GM13976 (cell line): ENCODE measurements around the gene SLC4A2.

Experiments used
- DNase-seq: peaks from one replicate; pipeline ENCODE4 v3.0.0; 2012; ENCODE audit warnings: low spot score
- in situ Hi-C: fragments of 300-500 bp; cut with MboI; formaldehyde crosslinking; loops from one replicate; pipeline ENCODE4 v1.12.0; 2022; ENCODE audit warnings: low sequenced_read_pairs, mixed read lengths, inconsistent platforms; ENCODE audit not compliant: unreplicated experiment
- TF ChIP-seq, protein P1 (sequence below): IDR thresholded peaks from 2 replicates; pipeline ENCODE4 v1.5.1; 2012; ENCODE audit warnings: borderline replicate concordance, mild to moderate bottlenecking; ENCODE audit not compliant: insufficient read depth; ENCODE audit errors: extremely low read depth, missing control alignments, control extremely low read depth

The SLC4A2 gene

DNA sequence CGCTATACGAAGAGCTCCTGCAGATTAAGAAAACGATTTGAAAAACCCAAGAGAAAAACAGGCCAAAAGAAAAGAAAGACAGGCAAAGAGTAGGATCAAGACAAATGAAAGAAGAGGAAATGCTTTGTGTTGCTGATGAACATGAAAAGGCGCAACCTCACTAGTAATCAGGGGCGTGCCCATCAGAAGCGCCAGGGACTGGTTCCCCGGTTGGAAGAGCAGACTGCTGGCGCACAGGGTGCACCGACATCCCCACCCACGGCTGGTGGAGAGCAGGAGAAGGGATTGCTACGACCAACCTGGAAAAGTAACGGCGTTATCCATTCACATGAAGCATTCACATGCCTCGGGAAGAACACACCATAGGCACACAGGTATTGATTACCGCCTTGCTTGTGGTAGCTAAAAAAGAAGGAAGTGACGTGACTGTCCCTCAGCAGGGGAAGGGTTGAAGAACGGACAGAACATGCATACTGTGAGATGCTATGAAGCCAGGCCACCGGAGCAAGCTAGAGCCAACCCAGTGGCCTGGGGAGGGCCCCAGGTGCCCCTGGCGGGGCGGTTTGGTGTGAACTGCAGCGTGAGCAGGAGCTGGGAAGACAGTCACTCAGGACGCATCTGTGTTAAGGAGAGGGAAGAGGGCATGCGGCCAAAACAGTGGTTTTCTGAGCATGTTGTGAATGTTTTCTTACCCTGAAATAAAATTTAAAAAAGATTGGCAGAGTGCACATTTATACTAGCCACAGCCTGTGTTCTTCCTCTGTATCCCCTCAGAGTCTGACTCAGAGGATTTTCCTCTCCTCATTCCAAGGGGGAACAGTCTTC is 45.2 kb downstream of the SLC4A2 start:
- no peak for DNase-seq
- in situ Hi-C loops: no loop called here
- TF ChIP-seq, protein P1, sequence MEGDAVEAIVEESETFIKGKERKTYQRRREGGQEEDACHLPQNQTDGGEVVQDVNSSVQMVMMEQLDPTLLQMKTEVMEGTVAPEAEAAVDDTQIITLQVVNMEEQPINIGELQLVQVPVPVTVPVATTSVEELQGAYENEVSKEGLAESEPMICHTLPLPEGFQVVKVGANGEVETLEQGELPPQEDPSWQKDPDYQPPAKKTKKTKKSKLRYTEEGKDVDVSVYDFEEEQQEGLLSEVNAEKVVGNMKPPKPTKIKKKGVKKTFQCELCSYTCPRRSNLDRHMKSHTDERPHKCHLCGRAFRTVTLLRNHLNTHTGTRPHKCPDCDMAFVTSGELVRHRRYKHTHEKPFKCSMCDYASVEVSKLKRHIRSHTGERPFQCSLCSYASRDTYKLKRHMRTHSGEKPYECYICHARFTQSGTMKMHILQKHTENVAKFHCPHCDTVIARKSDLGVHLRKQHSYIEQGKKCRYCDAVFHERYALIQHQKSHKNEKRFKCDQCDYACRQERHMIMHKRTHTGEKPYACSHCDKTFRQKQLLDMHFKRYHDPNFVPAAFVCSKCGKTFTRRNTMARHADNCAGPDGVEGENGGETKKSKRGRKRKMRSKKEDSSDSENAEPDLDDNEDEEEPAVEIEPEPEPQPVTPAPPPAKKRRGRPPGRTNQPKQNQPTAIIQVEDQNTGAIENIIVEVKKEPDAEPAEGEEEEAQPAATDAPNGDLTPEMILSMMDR: no peak

DNA sequence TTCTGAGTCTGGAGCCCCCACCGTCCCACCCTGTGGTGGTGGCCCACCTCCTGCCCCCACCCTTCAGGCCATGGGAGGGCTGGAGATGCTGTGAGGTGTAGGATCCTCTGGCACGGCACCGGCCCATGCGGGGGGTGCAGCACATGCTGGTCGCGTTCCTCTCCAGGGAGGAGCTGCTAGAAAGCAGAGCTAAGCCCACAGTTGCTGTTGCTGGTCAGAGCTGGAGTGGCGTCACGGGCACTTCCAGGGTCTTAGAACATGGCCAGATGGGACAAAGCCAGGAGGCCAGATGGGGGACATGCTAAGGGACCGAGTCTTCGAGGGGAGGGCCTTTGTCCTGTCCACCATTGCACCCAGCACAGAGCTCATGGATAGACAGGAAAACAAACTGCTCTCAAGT is 48.5 kb downstream of the SLC4A2 start:
- TF ChIP-seq, protein P1: no peak
- in situ Hi-C loops: no loop called here
- no peak for DNase-seq

DNA sequence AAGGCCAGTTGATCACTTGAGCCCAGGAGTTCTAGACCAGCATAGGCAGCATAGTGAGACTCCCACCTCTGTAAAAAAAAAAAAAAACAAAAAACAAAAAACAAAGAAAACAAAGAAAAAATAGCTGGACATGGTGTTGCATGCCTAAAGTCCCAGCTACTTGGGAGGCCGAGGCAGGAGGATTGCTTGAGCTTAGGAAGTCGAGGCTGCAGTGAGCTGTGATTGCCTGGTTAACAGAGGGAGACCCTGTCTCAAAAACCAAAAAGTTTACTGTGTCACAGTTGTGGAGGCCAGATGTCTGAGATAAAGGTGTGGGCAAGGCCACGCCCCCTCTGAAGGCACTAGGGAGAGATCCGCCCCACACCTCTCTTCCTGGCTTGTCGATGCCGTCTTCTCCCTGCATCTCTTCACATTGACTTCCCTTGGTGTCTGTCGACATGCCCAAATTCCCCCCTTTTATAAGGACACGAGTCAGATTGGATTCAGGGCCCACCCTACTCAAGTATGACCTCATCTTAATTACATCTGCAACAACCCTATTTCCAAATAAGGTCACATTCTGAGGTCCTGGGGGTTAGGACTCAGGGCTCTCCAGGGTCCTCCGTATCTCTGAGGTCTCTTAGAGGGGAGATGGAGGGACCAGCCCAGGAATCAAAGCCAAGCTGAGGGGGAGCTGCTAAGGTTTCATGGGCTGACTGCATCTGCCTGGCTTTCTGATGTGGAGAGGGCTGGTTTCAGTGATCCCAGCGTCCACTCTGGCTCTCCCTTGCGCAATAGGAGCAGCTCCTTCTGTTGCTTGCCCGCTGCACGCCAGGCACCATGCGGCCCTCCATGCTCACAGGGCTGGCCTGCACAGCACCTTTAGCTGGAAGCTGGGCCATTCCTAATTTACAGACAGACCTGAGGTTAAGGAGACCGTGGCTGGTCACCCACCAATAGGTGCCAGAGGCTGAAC is 50.0 kb downstream of the SLC4A2 start:
- no peak for DNase-seq
- TF ChIP-seq, protein P1: no peak
- in situ Hi-C loops: no loop called here

DNA sequence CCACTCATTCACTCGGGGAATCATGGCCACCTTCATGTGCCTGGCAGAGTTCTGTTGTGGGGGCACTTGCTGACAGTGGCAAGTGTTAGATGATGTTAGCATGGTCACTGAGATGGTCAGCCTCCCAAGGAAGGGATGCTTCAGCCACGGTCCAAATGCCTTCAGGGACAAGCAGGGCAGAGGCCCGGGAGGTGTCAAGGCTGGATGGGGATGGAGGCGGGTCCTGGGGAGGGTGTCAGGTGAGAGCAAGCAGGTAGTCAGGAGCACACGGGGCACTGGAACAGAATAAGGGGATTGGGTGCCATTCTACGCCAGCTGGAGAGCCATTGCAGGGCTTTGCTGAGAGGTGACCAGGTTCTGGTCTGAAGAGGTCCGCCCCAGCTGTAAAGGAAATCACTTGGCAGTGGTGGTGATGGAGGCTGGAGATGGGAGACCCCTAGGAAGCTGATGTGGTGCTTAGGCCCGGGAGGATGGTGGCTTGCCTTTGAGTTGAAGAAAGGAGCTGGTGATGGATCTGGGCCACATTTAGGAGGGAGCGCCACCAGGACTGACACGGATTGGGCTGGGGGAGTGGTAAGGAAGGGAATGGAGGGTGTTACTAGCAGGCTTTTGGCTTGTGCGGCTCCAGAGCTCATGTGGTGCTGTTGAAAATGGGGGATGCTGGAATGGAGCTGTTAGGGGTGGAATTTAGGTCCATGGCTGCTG is 51.0 kb downstream of the SLC4A2 start:
- TF ChIP-seq, protein P1: no peak
- DNase-seq: no peak
- in situ Hi-C loops: no loop called here

DNA sequence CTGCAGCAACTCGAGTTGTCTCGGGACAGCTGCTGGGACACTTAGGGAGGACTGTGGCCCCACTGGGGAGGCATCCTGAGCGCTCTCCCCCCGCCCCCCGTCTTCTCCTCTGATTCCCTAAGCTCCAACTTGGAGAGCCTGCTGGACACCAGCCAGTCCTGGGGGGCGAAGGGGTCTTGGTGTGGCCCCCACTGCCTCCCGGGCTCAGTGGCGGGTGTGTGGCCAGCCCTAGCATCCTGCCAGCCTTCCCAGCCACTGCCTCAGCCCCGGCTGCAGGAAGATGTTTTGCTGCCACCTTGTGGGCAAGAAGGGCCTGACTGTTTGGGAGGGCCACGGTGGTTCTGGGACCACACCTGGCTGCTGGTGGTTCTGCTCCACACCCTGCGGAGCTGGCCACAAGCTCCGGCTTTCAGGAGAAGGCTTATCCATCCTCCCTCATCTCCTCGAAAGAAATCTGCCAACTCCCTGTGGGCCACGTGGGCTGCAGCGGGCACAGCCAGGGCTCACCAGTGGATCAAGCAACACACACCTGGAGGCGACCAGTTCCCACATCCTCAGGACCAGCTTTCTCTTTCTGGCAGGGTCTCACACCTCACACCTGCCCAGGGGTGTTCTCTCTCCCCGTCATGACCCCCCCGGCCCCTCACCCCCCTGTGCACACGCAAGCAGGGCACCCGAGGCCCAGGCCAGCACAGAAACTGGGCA is 51.7 kb downstream of the SLC4A2 start:
- TF ChIP-seq, protein P1: peak; percentile 89
- DNase-seq: peak; percentile 94
- in situ Hi-C loops: no loop called here
